Stimulated activated naive B cell treated with anti-CD40 and anti-IgM and Interleukin-4, amounts not matched to agents 10 μg/mL and 1 μg/mL and 100 μg/mL, for 72 hours (primary cell): Measurements from ENCODE around the gene SLC24A3.

Experiments
- ATAC-seq, 2 donors: fragments of 150-1000 bp; cut with Tn5 transposase; replicated peaks; 2 replicates each; pipeline ENCODE4 v1.10.0; 2021; ENCODE audit warnings: moderate library complexity in 1 of 2
- DNase-seq: peaks from one replicate; pipeline ENCODE4 v3.0.0; 2021
- H3K27ac Mint-ChIP-seq: one replicate; pipeline ENCODE4 v1.8.0; 2022; ENCODE audit warnings: mild to moderate bottlenecking, mixed read lengths
- H3K27me3 Mint-ChIP-seq, 2 donors: one replicate each; pipeline ENCODE4 v1.8.0; 2022; ENCODE audit warnings: mixed read lengths in 2 of 2
- H3K36me3 Mint-ChIP-seq, 2 donors: one replicate each; pipeline ENCODE4 v1.8.0; 2022; ENCODE audit warnings: mixed read lengths in 2 of 2, mild to moderate bottlenecking in 1 of 2
- H3K4me1 Mint-ChIP-seq, 2 donors: one replicate each; pipeline ENCODE4 v1.8.0; 2022; ENCODE audit warnings: mixed read lengths in 2 of 2, mild to moderate bottlenecking in 1 of 2
- H3K4me3 Mint-ChIP-seq, 2 donors: one replicate each; pipeline ENCODE4 v1.8.0; 2022; ENCODE audit warnings: mild to moderate bottlenecking in 2 of 2, mixed read lengths in 2 of 2, moderate library complexity in 1 of 2
- H3K9me3 Mint-ChIP-seq, 2 donors: one replicate each; pipeline ENCODE4 v1.8.0; 2022; ENCODE audit warnings: mixed read lengths in 2 of 2, mild to moderate bottlenecking in 1 of 2

SLC24A3 gene

GRCh38 chr20:19291024-19291817, 78.8 kb downstream of the SLC24A3 start:
- H3K4me1 Mint-ChIP-seq, result no peaks in the 10 kb centered on the region
- peaks cover 9 to 19% of the 10 kb centered on the region in 2 donors for H3K27me3 Mint-ChIP-seq
- DNase-seq, result no peak
- peaks cover 0 to under 1% of the 10 kb centered on the region in 2 donors for H3K9me3 Mint-ChIP-seq
- no peak overlapping the region for H3K4me3 Mint-ChIP-seq
- H3K27ac Mint-ChIP-seq, result no peak overlapping the region
- ATAC-seq, result no peak
- H3K36me3 Mint-ChIP-seq, result no peaks in the 10 kb centered on the region

DNA sequence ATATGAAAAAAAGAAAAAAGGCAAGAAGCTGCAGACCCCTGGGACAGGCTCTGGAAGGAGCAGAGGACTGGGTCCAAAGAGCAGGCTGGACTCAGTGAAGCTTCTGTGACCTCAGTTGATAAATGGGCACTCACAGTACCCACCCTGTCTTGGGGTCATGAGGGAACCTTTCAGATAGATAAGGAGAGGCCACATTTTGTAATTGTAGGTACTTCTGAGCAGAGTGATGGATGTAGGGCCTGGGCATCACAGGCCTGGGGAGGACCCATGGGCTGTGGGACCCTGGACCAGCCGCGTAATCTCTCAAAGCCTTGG, 79.3 kb downstream of the SLC24A3 start:
- peaks cover 0 to 2% of the 10 kb centered on the region in 2 donors for H3K9me3 Mint-ChIP-seq
- DNase-seq (no peak), ATAC-seq (no peak)
- H3K4me3 Mint-ChIP-seq, result no peak overlapping the region
- H3K27me3 Mint-ChIP-seq, result peaks cover 11 to 23% of the 10 kb centered on the region in 2 donors
- no peak overlapping the region for H3K27ac Mint-ChIP-seq
- H3K4me1 Mint-ChIP-seq, result no peaks in the 10 kb centered on the region
- H3K36me3 Mint-ChIP-seq, result no peaks in the 10 kb centered on the region

GRCh38 chr20:19292254-19292653, 79.8 kb downstream of the SLC24A3 start:
- no peak overlapping the region for H3K4me3 Mint-ChIP-seq
- no peak overlapping the region for H3K27ac Mint-ChIP-seq
- DNase-seq (no peak), ATAC-seq (no peak)
- peaks cover 15 to 26% of the 10 kb centered on the region in 2 donors for H3K27me3 Mint-ChIP-seq
- H3K36me3 Mint-ChIP-seq, result no peaks in the 10 kb centered on the region
- H3K4me1 Mint-ChIP-seq, result no peaks in the 10 kb centered on the region
- H3K9me3 Mint-ChIP-seq, result peaks cover 0 to 2% of the 10 kb centered on the region in 2 donors

GRCh38 chr20:19295076-19295475, 82.6 kb downstream of the SLC24A3 start:
- Mint-ChIP-seq H3K4me3 (no peak overlapping the region), H3K4me1 (no peaks in the 10 kb centered on the region), H3K36me3 (no peaks in the 10 kb centered on the region), H3K27ac (no peak overlapping the region), H3K9me3 (peaks cover 3 to 4% of the 10 kb centered on the region in 2 donors), H3K27me3 (peaks cover 27 to 46% of the 10 kb centered on the region in 2 donors)
- DNase-seq, result no peak
- ATAC-seq, result no peak

GRCh38 chr20:19298652-19299051, 86.2 kb downstream of the SLC24A3 start:
- Mint-ChIP-seq H3K4me1 (peaks cover 0 to 7% of the 10 kb centered on the region in 2 donors), H3K4me3 (no peak overlapping the region), H3K27ac (no peak overlapping the region), H3K27me3 (peaks cover 30 to 46% of the 10 kb centered on the region in 2 donors), H3K36me3 (no peaks in the 10 kb centered on the region), H3K9me3 (peaks cover 3 to 6% of the 10 kb centered on the region in 2 donors)
- ATAC-seq (no peak), DNase-seq (no peak)

GRCh38 chr20:19300395-19300794, 88.0 kb downstream of the SLC24A3 start:
- Mint-ChIP-seq H3K27ac (no peak overlapping the region), H3K27me3 (peaks cover 25 to 36% of the 10 kb centered on the region in 2 donors), H3K4me3 (no peak overlapping the region), H3K4me1 (peaks cover 0 to 7% of the 10 kb centered on the region in 2 donors), H3K36me3 (no peaks in the 10 kb centered on the region), H3K9me3 (peaks cover 3 to 7% of the 10 kb centered on the region in 2 donors)
- ATAC-seq (no peak), DNase-seq (no peak)

DNA sequence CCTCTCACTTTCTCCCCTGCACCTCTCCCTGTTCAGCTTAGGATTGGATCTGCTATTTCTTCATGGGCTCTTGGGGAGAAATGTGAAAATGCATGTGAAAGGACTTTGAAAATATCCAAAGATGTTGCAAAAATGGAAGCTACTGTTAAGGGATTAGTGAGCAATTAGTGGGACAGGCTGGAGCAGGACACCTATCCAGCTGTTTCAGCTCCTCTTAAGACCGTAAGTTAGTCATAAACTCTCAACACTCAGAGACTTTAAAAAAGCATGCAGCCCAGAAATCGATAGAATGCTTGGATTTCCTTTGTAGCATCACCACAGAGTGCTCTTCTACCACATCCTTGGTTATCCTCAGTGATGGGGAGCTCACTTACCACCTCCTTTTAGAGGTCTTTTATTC, 88.7 kb downstream of the SLC24A3 start:
- H3K4me1 Mint-ChIP-seq, result peaks cover 0 to 7% of the 10 kb centered on the region in 2 donors
- H3K27me3 Mint-ChIP-seq, result peaks cover 22 to 28% of the 10 kb centered on the region in 2 donors
- peaks cover 3 to 12% of the 10 kb centered on the region in 2 donors for H3K9me3 Mint-ChIP-seq
- no peak overlapping the region for H3K4me3 Mint-ChIP-seq
- no peaks in the 10 kb centered on the region for H3K36me3 Mint-ChIP-seq
- no peak for DNase-seq
- no peak for ATAC-seq
- H3K27ac Mint-ChIP-seq, result no peak overlapping the region

DNA sequence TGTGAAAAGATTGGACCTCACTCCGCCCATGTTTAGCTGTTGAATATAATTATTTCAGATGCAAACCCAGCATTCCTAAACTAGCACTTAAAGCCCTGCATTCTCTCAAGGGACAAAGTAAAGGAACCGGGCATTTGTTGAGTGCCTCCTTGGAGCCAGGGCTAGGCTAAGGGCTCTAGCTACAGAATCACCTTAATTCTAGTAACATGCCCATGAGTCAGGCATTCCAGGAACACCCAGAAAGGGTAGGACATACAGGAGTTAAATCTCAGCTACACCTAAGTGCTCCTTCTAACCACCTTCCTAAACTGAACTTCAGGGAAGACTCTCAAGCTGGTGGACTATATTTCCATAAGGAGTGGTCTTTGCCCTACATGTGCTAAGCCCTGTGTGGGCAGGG, 89.4 kb downstream of the SLC24A3 start:
- peaks cover 0 to 7% of the 10 kb centered on the region in 2 donors for H3K4me1 Mint-ChIP-seq
- H3K27ac Mint-ChIP-seq, result no peak overlapping the region
- ATAC-seq (no peak), DNase-seq (no peak)
- peaks cover 3 to 11% of the 10 kb centered on the region in 2 donors for H3K9me3 Mint-ChIP-seq
- peaks cover 19 to 24% of the 10 kb centered on the region in 2 donors for H3K27me3 Mint-ChIP-seq
- no peaks in the 10 kb centered on the region for H3K36me3 Mint-ChIP-seq
- H3K4me3 Mint-ChIP-seq, result no peak overlapping the region

GRCh38 chr20:19302714-19303113, 90.3 kb downstream of the SLC24A3 start:
- no peak for DNase-seq
- Mint-ChIP-seq H3K4me3 (no peak overlapping the region), H3K27me3 (peaks cover 11 to 16% of the 10 kb centered on the region in 2 donors), H3K4me1 (peaks cover 0 to 7% of the 10 kb centered on the region in 2 donors), H3K9me3 (peaks cover 2 to 11% of the 10 kb centered on the region in 2 donors), H3K36me3 (no peaks in the 10 kb centered on the region), H3K27ac (no peak overlapping the region)
- ATAC-seq, result peak; percentile 54 to 67

DNA sequence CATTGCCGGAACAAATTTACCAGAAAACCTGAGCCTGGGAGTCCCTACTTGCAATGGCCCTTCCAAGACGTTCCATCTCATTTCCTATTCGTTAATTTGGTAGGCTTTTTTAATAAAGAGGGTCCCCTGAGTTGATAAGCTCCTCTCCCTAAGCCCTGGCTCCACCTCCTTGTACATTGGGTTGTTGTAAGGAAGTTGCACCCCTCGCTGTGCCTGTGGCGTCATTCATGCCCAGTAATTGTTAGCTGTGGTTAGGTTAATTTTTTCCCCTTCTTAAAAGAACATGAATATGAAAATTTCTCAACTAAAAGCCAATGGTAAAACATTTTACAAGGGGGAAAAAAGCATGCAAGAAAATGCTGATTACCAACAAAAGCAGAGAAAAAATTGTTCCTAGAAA, 91.9 kb downstream of the SLC24A3 start:
- no peak overlapping the region for H3K4me3 Mint-ChIP-seq
- no peak overlapping the region for H3K27ac Mint-ChIP-seq
- peaks cover 0 to 7% of the 10 kb centered on the region in 2 donors for H3K4me1 Mint-ChIP-seq
- peaks cover 0 to 4% of the 10 kb centered on the region in 2 donors for H3K27me3 Mint-ChIP-seq
- ATAC-seq (peak in 1 of 2 donors; percentile 63), DNase-seq (no peak)
- peaks cover 0 to 10% of the 10 kb centered on the region in 2 donors for H3K9me3 Mint-ChIP-seq
- H3K36me3 Mint-ChIP-seq, result no peaks in the 10 kb centered on the region

- DNase-seq (no peak), ATAC-seq (no peak)
- H3K4me1 Mint-ChIP-seq, result peaks cover 0 to 7% of the 10 kb centered on the region in 2 donors
- H3K36me3 Mint-ChIP-seq, result no peaks in the 10 kb centered on the region
- no peak overlapping the region for H3K4me3 Mint-ChIP-seq
- H3K9me3 Mint-ChIP-seq, result peaks cover 0 to 10% of the 10 kb centered on the region in 2 donors
- H3K27me3 Mint-ChIP-seq, result peaks cover 0 to 4% of the 10 kb centered on the region in 2 donors
- H3K27ac Mint-ChIP-seq, result no peak overlapping the region
These were observed 92.5 kb downstream of the SLC24A3 start for GRCh38 chr20:19304886-19305415.

GRCh38 chr20:19308146-19308545, 95.7 kb downstream of the SLC24A3 start:
- H3K9me3 Mint-ChIP-seq, result peaks cover 0 to 8% of the 10 kb centered on the region in 2 donors
- H3K36me3 Mint-ChIP-seq, result no peaks in the 10 kb centered on the region
- H3K4me1 Mint-ChIP-seq, result peaks cover 0 to 2% of the 10 kb centered on the region in 2 donors
- H3K27ac Mint-ChIP-seq, result no peak overlapping the region
- no peak overlapping the region for H3K4me3 Mint-ChIP-seq
- DNase-seq, result no peak
- H3K27me3 Mint-ChIP-seq, result peaks cover 0 to 2% of the 10 kb centered on the region in 2 donors
- ATAC-seq, result no peak

GRCh38 chr20:19310541-19310940, 98.1 kb downstream of the SLC24A3 start:
- Mint-ChIP-seq H3K4me3 (no peak overlapping the region), H3K27me3 (peaks cover 8 to 13% of the 10 kb centered on the region in 2 donors), H3K4me1 (no peaks in the 10 kb centered on the region), H3K36me3 (no peaks in the 10 kb centered on the region), H3K9me3 (peaks cover 0 to 6% of the 10 kb centered on the region in 2 donors), H3K27ac (no peak overlapping the region)
- no peak for ATAC-seq
- no peak for DNase-seq

GRCh38 chr20:19313342-19314069, 101.1 kb downstream of the SLC24A3 start:
- H3K27ac Mint-ChIP-seq, result no peak overlapping the region
- DNase-seq, result no peak
- no peaks in the 10 kb centered on the region for H3K36me3 Mint-ChIP-seq
- H3K4me3 Mint-ChIP-seq, result no peak overlapping the region
- ATAC-seq, result no peak
- H3K27me3 Mint-ChIP-seq, result peaks cover 13 to 14% of the 10 kb centered on the region in 2 donors
- H3K9me3 Mint-ChIP-seq, result no peaks in the 10 kb centered on the region
- peaks cover 2 to 11% of the 10 kb centered on the region in 2 donors for H3K4me1 Mint-ChIP-seq
